Lower leg skin (tissue), 3 donors: ENCODE measurements around the gene C4orf50.

Source experiments
- POLR2A ChIP-seq, 2 donors: fragments of 450-650 bp; IDR thresholded peaks; one replicate each; pipeline ENCODE4 v1.6.1; 2016 to 2017; ENCODE audit warnings: antibody characterized with exemption in 2 of 2, mild to moderate bottlenecking in 1 of 2, moderate library complexity in 1 of 2
- TF ChIP-seq, protein P1 (sequence below), 3 donors: fragments of 450-650 bp; IDR thresholded peaks; one replicate each; pipeline ENCODE4 v1.5.1; 2016; ENCODE audit warnings: antibody characterized with exemption in 3 of 3, mild to moderate bottlenecking in 3 of 3, moderate library complexity in 2 of 3

DNA sequence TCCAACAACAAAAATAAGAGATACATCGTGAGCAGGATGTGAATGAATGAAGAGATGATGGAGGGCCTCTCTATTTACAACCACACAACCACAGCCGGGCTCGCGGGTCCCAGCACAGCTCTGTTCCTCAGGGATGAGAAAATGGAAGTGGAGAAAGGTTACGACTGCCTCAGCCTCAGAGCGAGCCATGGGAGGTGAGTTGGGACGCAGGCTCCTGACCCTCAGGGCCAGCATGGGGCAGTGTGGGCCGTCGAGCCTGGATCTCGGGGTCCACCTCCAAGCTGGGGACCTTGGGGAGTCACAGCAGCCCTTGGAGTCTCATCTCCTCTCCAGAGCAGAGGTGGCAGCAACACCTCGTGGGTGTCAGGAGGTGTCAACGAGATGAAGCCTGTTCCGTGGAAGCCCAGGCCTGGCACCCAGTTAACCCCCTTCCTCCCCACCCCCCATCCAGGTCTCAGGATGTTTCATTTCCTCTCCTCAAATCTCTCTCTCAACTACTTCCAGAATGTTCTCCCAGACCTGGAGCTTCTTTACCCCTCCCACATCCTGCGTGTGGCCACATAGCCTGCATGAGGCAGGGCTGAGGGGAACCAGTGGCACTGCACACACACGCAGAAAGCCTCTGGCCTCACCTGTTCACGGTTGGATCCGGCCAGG is 25.9 kb downstream of the C4orf50 start:
- TF ChIP-seq, protein P1, sequence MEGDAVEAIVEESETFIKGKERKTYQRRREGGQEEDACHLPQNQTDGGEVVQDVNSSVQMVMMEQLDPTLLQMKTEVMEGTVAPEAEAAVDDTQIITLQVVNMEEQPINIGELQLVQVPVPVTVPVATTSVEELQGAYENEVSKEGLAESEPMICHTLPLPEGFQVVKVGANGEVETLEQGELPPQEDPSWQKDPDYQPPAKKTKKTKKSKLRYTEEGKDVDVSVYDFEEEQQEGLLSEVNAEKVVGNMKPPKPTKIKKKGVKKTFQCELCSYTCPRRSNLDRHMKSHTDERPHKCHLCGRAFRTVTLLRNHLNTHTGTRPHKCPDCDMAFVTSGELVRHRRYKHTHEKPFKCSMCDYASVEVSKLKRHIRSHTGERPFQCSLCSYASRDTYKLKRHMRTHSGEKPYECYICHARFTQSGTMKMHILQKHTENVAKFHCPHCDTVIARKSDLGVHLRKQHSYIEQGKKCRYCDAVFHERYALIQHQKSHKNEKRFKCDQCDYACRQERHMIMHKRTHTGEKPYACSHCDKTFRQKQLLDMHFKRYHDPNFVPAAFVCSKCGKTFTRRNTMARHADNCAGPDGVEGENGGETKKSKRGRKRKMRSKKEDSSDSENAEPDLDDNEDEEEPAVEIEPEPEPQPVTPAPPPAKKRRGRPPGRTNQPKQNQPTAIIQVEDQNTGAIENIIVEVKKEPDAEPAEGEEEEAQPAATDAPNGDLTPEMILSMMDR (IDR thresholded peaks at IDR 0.05), result no peak
- TF ChIP-seq POLR2A (IDR thresholded peaks at IDR 0.05), result no peak
